NCI-H774 (cell line): Measurements from ENCODE around the gene CDC42SE2.

ENCODE experiments used
- DNase-seq: peaks from one replicate; lab custom pipeline; 2025; lab: John Stamatoyannopoulos, UW

CDC42SE2 gene

DNA sequence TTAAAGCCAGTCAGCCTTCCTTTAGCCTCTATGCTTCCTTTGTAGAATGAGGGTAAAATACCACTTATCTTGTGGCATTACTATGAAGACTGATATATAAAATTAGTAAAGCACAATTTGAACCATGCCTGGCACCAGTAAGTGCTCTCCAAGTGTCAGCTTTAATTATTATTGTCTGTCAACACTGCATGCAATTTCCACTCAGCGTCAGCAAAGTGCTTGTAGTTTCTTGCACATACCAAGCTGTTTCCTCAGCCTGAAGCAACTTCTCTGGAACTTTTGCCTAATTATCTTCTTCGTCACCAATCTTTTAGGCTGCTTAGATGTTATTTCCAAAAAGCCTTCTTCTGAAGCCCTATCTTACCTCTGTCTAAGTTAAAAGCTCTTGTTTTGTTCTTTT is 177.3 kb downstream of the CDC42SE2 start:
- DNase-seq: no peak
